ENCODE results near the gene RIC3.

- no peak for TF ChIP-seq POLR2AphosphoS5 (IDR thresholded peaks at IDR 0.05; ENCODE audit: insufficient read depth in 1 of 2, low read depth in 1 of 2)
- no peak for TF ChIP-seq POLR2A (IDR thresholded peaks at IDR 0.05)
Measured at GRCh38 chr11:8105666-8106065, 63.2 kb downstream of the RIC3 start.
